HL-60 (cell line): ENCODE results near the gene TMEM120B.

Experiments
- DNase-seq, 2 experiments: peaks; one replicate each; pipeline ENCODE4 v3.0.0-alpha.2; 2010 to 2020; ENCODE audit warnings: low read depth in 1 of 2, low spot score in 1 of 2
- H3K27ac ChIP-seq: fragments of 250-450 bp; sonication (Bioruptor Pico); replicated peaks from 2 replicates; pipeline ENCODE4 v1.5.1; 2020; ENCODE audit warnings: mild to moderate bottlenecking, moderate library complexity
- H3K27me3 ChIP-seq: fragments of 250-450 bp; sonication (Bioruptor Pico); 2 replicates; pipeline ENCODE4 v1.5.1; 2021; ENCODE audit warnings: mild to moderate bottlenecking, moderate library complexity; ENCODE audit not compliant: insufficient read depth, poor library complexity, severe bottlenecking
- H3K4me3 ChIP-seq: replicated peaks from 2 replicates; pipeline ENCODE4 v1.5.1; 2011; ENCODE audit warnings: mild to moderate bottlenecking, control low read depth, low read length; ENCODE audit not compliant: insufficient read depth
- CTCF ChIP-seq: IDR thresholded peaks from one replicate; pipeline ENCODE4 v1.5.1; 2011; ENCODE audit warnings: low read length, control low read depth, inconsistent platforms; ENCODE audit not compliant: insufficient read depth
- GABPA ChIP-seq: IDR thresholded peaks from 2 replicates; pipeline ENCODE4 v1.6.1; 2012; ENCODE audit warnings: low read depth
- POLR2AphosphoS5 ChIP-seq: IDR thresholded peaks from 2 replicates; pipeline ENCODE4 v1.6.1; 2012; ENCODE audit warnings: low read depth
- REST ChIP-seq: IDR thresholded peaks from 2 replicates; pipeline ENCODE4 v1.6.1; 2012; ENCODE audit warnings: low read depth; ENCODE audit not compliant: insufficient replicate concordance
- SPI1 ChIP-seq: IDR thresholded peaks from 2 replicates; pipeline ENCODE4 v1.6.1; 2012; ENCODE audit warnings: low read depth, mild to moderate bottlenecking, borderline replicate concordance

Gene TMEM120B

GRCh38 chr12:121825041-121825523, 112.5 kb downstream of the TMEM120B start:
- DNase-seq: no peak
- no peak overlapping the region for H3K27ac ChIP-seq
- no peaks in the 10 kb centered on the region for H3K27me3 ChIP-seq
- TF ChIP-seq POLR2AphosphoS5 (no peak), REST (no peak), GABPA (no peak), SPI1 (no peak), CTCF (no peak)
- H3K4me3 ChIP-seq: no peak overlapping the region

GRCh38 chr12:121826318-121827150, 114.0 kb downstream of the TMEM120B start:
- TF ChIP-seq POLR2AphosphoS5: no peak
- TF ChIP-seq SPI1: peak; percentile 17; the same call in 1 of the 2 replicates
- DNase-seq: no peak
- Histone ChIP-seq H3K4me3 (no peak overlapping the region), H3K27me3 (no peaks in the 10 kb centered on the region), H3K27ac (no peak overlapping the region)

GRCh38 chr12:121827351-121828099, 115.0 kb downstream of the TMEM120B start:
- H3K27me3 ChIP-seq: no peaks in the 10 kb centered on the region
- no peak for DNase-seq
- H3K27ac ChIP-seq: no peak overlapping the region
- TF ChIP-seq REST: no peak
- TF ChIP-seq GABPA: no peak
- TF ChIP-seq SPI1: no peak
- H3K4me3 ChIP-seq: no peak overlapping the region

- TF ChIP-seq POLR2AphosphoS5: no peak
- TF ChIP-seq CTCF: no peak
- TF ChIP-seq SPI1: no peak
- no peak for TF ChIP-seq GABPA
- no peak for TF ChIP-seq REST
- no peak overlapping the region for H3K4me3 ChIP-seq
- no peak for DNase-seq
- H3K27me3 ChIP-seq: no peaks in the 10 kb centered on the region
- no peak overlapping the region for H3K27ac ChIP-seq
Observed at GRCh38 chr12:121828306-121828705, 115.8 kb downstream of the TMEM120B start.
